GM12878 (cell line): Measurements from ENCODE around the gene CANT1. TPM values are rescaled to one million over a fixed set of nuclear protein-coding genes. Genes with fewer than 3 reads are reported as not detected.

Experiments
- ATAC-seq: fragments of 200-7000 bp; cut with Tn5 transposase; 3 replicates; pipeline ENCODE4 v1.9.1; 2020; ENCODE audit warnings: mild to moderate bottlenecking, moderate library complexity
- BruUV-seq: library from RNA; stranded (reverse); fragments of 400-500 nt; replicated peaks from 2 replicates; lab custom pipeline; 2021; lab: Mats Ljungman, UMichigan
- CTCF ChIA-PET: fragments of 300-600 bp; sonication (Branson Sonifier 250); formaldehyde crosslinking; extraction: SDS; loops from one replicate; lab custom pipeline; 2021; ENCODE audit warnings: inconsistent platforms; lab: Yijun Ruan, JAX
- POLR2A ChIA-PET: fragments of 350-600 bp; formaldehyde crosslinking; extraction: SDS; loops from one replicate; lab custom pipeline; 2021; ENCODE audit warnings: inconsistent platforms; lab: Charles Lee
- RAD21 ChIA-PET: fragments of 300-600 bp; sonication (Branson Sonifier 250); formaldehyde crosslinking; loops from one replicate; lab custom pipeline; 2023; ENCODE audit warnings: antibody characterized with exemption; ENCODE audit not compliant: unreplicated experiment; lab: Charles Lee
- SMC1A ChIA-PET: fragments of 300-600 bp; sonication (Branson Sonifier 250); formaldehyde crosslinking; loops from one replicate; lab custom pipeline; 2023; ENCODE audit not compliant: unreplicated experiment, uncharacterized antibody; lab: Charles Lee
- DNase-seq: peaks from one replicate; pipeline ENCODE4 v3.0.0-alpha.2; 2011; ENCODE audit warnings: low read depth, low spot score
- FAIRE-seq: peaks from 3 replicates; lab custom pipeline; 2011; peaks lifted over from hg19 to GRCh38; lab: Jason Lieb, UNC
- H2AFZ ChIP-seq: 2 replicates; pipeline ENCODE4 v1.6.0; 2011; ENCODE audit warnings: low read depth, low read length, control low read depth; ENCODE audit not compliant: control insufficient read depth
- H3K27ac ChIP-seq: 2 replicates; pipeline ENCODE4 v1.5.1; 2011; ENCODE audit warnings: control low read depth; ENCODE audit not compliant: control insufficient read depth, insufficient read depth
- H3K27me3 ChIP-seq, 2 experiments: replicated peaks in 1 of 2; 2 replicates each; pipeline versions ENCODE4 v1.6.0 to v1.6.1; 2011; ENCODE audit warnings: low read length in 1 of 2; ENCODE audit not compliant: control insufficient read depth in 2 of 2, insufficient read depth in 2 of 2
- H3K36me3 ChIP-seq, 2 experiments: 2 replicates each; pipeline ENCODE4 v1.5.1; 2011; ENCODE audit warnings: low read length in 1 of 2; ENCODE audit not compliant: control insufficient read depth in 2 of 2, insufficient read depth in 2 of 2
- H3K4me1 ChIP-seq: 2 replicates; pipeline ENCODE4 v1.6.1; 2011; ENCODE audit warnings: mild to moderate bottlenecking, low read length, moderate library complexity, mixed read lengths; ENCODE audit not compliant: control insufficient read depth, insufficient read depth
- H3K4me2 ChIP-seq: 2 replicates; pipeline ENCODE4 v1.6.0; 2011; ENCODE audit warnings: control low read depth; ENCODE audit not compliant: control insufficient read depth, insufficient read depth
- H3K4me3 ChIP-seq: fragments of 200-600 bp; sonication (generic); 2 replicates; pipeline ENCODE4 v1.5.1; 2016
- H3K79me2 ChIP-seq: 2 replicates; pipeline ENCODE4 v1.6.0; 2011; ENCODE audit warnings: low read length; ENCODE audit not compliant: control insufficient read depth, insufficient read depth
- H3K9ac ChIP-seq: 2 replicates; pipeline ENCODE4 v1.8.0; 2011; ENCODE audit warnings: low read length, control low read depth, mixed read lengths; ENCODE audit not compliant: control insufficient read depth, insufficient read depth
- H3K9me3 ChIP-seq: replicated peaks from 3 replicates; pipeline ENCODE4 v1.5.1; 2011; ENCODE audit warnings: mild to moderate bottlenecking, low read length; ENCODE audit not compliant: control insufficient read depth, insufficient read depth
- H4K20me1 ChIP-seq: 2 replicates; pipeline ENCODE4 v1.6.0; 2011; ENCODE audit not compliant: control insufficient read depth, insufficient read depth
- BHLHE40 ChIP-seq, 2 experiments: fragments of 450-650 bp in 1 of 2; IDR thresholded peaks; 2 replicates each; pipeline ENCODE4 v1.6.1; 2011 to 2017; ENCODE audit warnings: low read depth in 2 of 2, borderline replicate concordance in 1 of 2, improper control_type of control experiment in 1 of 2, low read length in 1 of 2, mild to moderate bottlenecking in 1 of 2
- BRCA1 ChIP-seq: IDR thresholded peaks from 2 replicates; pipeline ENCODE4 v1.6.1; 2011; ENCODE audit warnings: low read depth, low read length, improper control_type of control experiment
- EED ChIP-seq: sonication (generic); IDR thresholded peaks from 2 replicates; pipeline ENCODE4 v1.6.1; 2016; ENCODE audit warnings: antibody characterized with exemption, low read depth
- HDGF ChIP-seq: fragments of 450-650 bp; IDR thresholded peaks from 2 replicates; pipeline ENCODE4 v1.6.1; 2016; ENCODE audit warnings: antibody characterized with exemption
- IKZF1 ChIP-seq: fragments of 450-650 bp; conservative IDR thresholded peaks from 2 replicates; pipeline ENCODE4 v1.6.1; 2017; ENCODE audit warnings: antibody characterized with exemption, mild to moderate bottlenecking
- NFYA ChIP-seq: IDR thresholded peaks from 2 replicates; pipeline ENCODE4 v1.6.1; 2011; ENCODE audit warnings: low read depth, mild to moderate bottlenecking, low read length, improper control_type of control experiment, borderline replicate concordance
- ZBED1 ChIP-seq: IDR thresholded peaks from 2 replicates; pipeline ENCODE4 v1.6.1; 2016; ENCODE audit warnings: borderline replicate concordance
- ZBTB11 ChIP-seq: fragments of 450-650 bp; formaldehyde crosslinking; IDR thresholded peaks from 2 replicates; pipeline ENCODE4 v1.5.0; 2022; ENCODE audit warnings: mild to moderate bottlenecking, missing genetic modification characterization
- ZNF384 ChIP-seq: IDR thresholded peaks from 2 replicates; pipeline ENCODE4 v1.6.1; 2012; ENCODE audit warnings: low read depth, mild to moderate bottlenecking, low read length, improper control_type of control experiment, borderline replicate concordance
- WGBS: methylation state at CpG from one replicate; pipeline ENCODE4 v1.1.6; 2016; ENCODE audit warnings: low lambda C conversion rate; ENCODE audit not compliant: insufficient replicate concordance, insufficient coverage; ENCODE audit errors: missing lambda C conversion rate; 5-methylcytosine and 5-hydroxymethylcytosine counted together
- in situ Hi-C: fragments of 300-500 bp; cut with MboI; formaldehyde crosslinking; loops from 9 replicates; pipeline ENCODE4 v1.14.3; 2018; ENCODE audit warnings: mixed read lengths
- intact Hi-C: fragments of 100-400 bp; cut with micrococcal nuclease; formaldehyde crosslinking; loops from one replicate; pipeline ENCODE4 v1.14.2; 2022; ENCODE audit not compliant: unreplicated experiment
- polyA plus RNA-seq, 11 experiments: library from polyadenylated mRNA; depleted of rRNA in 4 of 11; unstranded in 6 of 11; stranded (reverse) in 5 of 11; fragments of >200 nt; fragmentation: Nextera tagmentation in 4 of 11; fragmentation: Illumina TruSeq in 1 of 11; extraction: Ambion mirVana in 4 of 11; extraction: Trizol in 1 of 11; gene quantifications; 1 replicate in 1 of 11; 2 replicates in 10 of 11; pipeline versions ENCODE4 v1.2.1 to v1.2.3, GENCODE V29; 2011 to 2016; ENCODE audit warnings: inconsistent platforms in 2 of 11, missing spikeins in 2 of 11, low read depth in 1 of 11
- total RNA-seq, 4 experiments: library from RNA; depleted of rRNA in 3 of 4; stranded (reverse); fragments of >200 nt in 3 of 4; fragmentation: Illumina TruSeq in 1 of 4; extraction: Trizol in 1 of 4; gene quantifications; 2 replicates each; pipeline versions ENCODE4 v1.2.1 to v1.2.3, GENCODE V29; 2013 to 2021
- TF ChIP-seq, protein P1 (sequence below): fragments of 450-650 bp; IDR thresholded peaks from 2 replicates; pipeline ENCODE4 v1.6.1; 2016; ENCODE audit warnings: mild to moderate bottlenecking, moderate library complexity, borderline replicate concordance
- TF ChIP-seq, protein P2 (sequence below): fragments of 450-650 bp; IDR thresholded peaks from 2 replicates; pipeline ENCODE4 v1.6.1; 2017; ENCODE audit warnings: borderline replicate concordance

The CANT1 gene
- total and polyA plus RNA-seq, 10 of the 15 experiments (the other 5 are each of a cell fraction or from before 2014, with no cell fraction given) = 2.2 to 59.2 (median 20.2) TPM

DNA sequence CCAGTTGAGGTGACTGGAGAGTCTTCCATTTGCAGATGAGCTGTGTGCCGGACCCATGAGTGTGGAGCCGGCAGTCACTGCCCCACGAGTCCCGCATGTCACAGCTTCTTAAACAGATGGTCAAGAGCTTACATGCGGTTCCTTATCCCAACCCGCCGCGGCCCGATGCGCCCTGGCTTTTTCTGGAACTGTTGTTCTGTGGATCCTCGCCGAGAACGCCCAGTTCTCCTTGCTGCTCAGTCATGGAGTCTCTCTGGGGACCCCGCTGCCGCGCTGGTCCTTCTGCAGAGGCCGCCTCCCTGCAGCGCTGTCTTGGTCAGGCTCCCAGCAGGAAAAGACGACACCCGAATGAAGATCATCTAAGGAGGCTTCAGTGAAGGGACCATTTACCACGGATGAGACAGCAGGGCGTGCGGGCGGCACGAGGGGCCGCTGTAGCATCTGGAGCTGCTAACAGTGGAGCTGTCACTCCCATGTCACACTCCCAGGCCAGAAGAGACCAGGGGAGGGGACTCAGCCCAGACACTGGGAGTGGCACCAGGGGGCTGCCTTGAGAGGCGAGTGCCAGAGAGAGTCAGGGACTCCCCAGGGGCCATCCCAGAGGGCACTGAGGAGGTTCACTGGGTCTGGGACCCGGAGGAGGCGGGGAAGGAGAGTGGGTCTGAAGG is 19.1 kb downstream of the CANT1 start (continued):
- TF ChIP-seq, protein P1, sequence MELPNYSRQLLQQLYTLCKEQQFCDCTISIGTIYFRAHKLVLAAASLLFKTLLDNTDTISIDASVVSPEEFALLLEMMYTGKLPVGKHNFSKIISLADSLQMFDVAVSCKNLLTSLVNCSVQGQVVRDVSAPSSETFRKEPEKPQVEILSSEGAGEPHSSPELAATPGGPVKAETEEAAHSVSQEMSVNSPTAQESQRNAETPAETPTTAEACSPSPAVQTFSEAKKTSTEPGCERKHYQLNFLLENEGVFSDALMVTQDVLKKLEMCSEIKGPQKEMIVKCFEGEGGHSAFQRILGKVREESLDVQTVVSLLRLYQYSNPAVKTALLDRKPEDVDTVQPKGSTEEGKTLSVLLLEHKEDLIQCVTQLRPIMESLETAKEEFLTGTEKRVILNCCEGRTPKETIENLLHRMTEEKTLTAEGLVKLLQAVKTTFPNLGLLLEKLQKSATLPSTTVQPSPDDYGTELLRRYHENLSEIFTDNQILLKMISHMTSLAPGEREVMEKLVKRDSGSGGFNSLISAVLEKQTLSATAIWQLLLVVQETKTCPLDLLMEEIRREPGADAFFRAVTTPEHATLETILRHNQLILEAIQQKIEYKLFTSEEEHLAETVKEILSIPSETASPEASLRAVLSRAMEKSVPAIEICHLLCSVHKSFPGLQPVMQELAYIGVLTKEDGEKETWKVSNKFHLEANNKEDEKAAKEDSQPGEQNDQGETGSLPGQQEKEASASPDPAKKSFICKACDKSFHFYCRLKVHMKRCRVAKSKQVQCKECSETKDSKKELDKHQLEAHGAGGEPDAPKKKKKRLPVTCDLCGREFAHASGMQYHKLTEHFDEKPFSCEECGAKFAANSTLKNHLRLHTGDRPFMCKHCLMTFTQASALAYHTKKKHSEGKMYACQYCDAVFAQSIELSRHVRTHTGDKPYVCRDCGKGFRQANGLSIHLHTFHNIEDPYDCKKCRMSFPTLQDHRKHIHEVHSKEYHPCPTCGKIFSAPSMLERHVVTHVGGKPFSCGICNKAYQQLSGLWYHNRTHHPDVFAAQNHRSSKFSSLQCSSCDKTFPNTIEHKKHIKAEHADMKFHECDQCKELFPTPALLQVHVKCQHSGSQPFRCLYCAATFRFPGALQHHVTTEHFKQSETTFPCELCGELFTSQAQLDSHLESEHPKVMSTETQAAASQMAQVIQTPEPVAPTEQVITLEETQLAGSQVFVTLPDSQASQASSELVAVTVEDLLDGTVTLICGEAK = no peak

GRCh38 chr17:78988152-78988551 is 21.4 kb downstream of the CANT1 start:
- in situ Hi-C loops (no loop called here), intact Hi-C loops (no loop called here)
- RAD21 ChIA-PET = interaction anchor here (0.8 kb wide), 1 partner anchor 22 kb away, joined by 3 read pairs; no protein-coding TSS in a partner anchor
- POLR2A ChIA-PET = interaction anchor here (0.7 kb wide), 1 partner anchor 120 kb away, joined by 3 read pairs; no protein-coding TSS in a partner anchor
- Histone ChIP-seq H3K9ac (no peak overlapping the region), H3K4me1 (peaks cover 10% of the 10 kb centered on the region; the same call in 1 of the 2 replicates), H3K27me3 (no peaks in the 10 kb centered on the region), H3K79me2 (no peaks in the 10 kb centered on the region), H3K4me3 (no peak overlapping the region), H3K9me3 (no peaks in the 10 kb centered on the region), H4K20me1 (peaks cover 4% of the 10 kb centered on the region; the same call in 1 of the 2 replicates), H3K4me2 (no peak overlapping the region), H2AFZ (no peak overlapping the region), H3K27ac (no peak overlapping the region), H3K36me3 (peaks cover 5 to 10% of the 10 kb centered on the region in 2 experiments)
- WGBS = 72% methylated on average over 6 of the region's 6 CpGs
- DNase-seq (no peak), ATAC-seq (no peak), FAIRE-seq (no peak)
- SMC1A ChIA-PET = no interaction called here
- no TSS peak for BruUV-seq
- CTCF ChIA-PET = interaction anchor here (0.8 kb wide), 1 partner anchor 56 kb away, joined by 5 read pairs; no protein-coding TSS in a partner anchor
- TF ChIP-seq ZBTB11 (CRISPR knock-in tag) (no peak), BRCA1 (no peak), IKZF1 (no peak), ZNF384 (no peak), NFYA (no peak), ZBED1 (no peak), EED (no peak), BHLHE40 (IDR thresholded peaks at IDR 0.05; ENCODE audit: borderline replicate concordance in 1 of 2, low read depth in 2 of 2, low read length in 1 of 2) (no peak), HDGF (no peak)
- TF ChIP-seq, protein P2, sequence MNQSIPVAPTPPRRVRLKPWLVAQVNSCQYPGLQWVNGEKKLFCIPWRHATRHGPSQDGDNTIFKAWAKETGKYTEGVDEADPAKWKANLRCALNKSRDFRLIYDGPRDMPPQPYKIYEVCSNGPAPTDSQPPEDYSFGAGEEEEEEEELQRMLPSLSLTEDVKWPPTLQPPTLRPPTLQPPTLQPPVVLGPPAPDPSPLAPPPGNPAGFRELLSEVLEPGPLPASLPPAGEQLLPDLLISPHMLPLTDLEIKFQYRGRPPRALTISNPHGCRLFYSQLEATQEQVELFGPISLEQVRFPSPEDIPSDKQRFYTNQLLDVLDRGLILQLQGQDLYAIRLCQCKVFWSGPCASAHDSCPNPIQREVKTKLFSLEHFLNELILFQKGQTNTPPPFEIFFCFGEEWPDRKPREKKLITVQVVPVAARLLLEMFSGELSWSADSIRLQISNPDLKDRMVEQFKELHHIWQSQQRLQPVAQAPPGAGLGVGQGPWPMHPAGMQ = no peak
